Caco-2 (cell line): ENCODE results near the gene MEX3A. TPM values are rescaled to one million over a fixed set of nuclear protein-coding genes. Genes with fewer than 3 reads are reported as not detected.
"Not testable (repeated sequence)": the region's sequence is repeated elsewhere in the genome, so short reads cannot be mapped to it uniquely, and the experiment has no call there.

ENCODE experiments used
- BruUV-seq: library from RNA; stranded (reverse); fragments of 400-500 nt; replicated peaks from 2 replicates; lab custom pipeline; 2021; lab: Mats Ljungman, UMichigan
- CTCF ChIA-PET: fragments of 300-600 bp; sonication (Branson Sonifier 250); formaldehyde crosslinking; loops from one replicate; lab custom pipeline; 2022; ENCODE audit warnings: antibody characterized with exemption; lab: Charles Lee
- POLR2A ChIA-PET: fragments of 300-600 bp; sonication (Branson Sonifier 250); formaldehyde crosslinking; loops from one replicate; lab custom pipeline; 2022; ENCODE audit warnings: antibody characterized with exemption; lab: Charles Lee
- DNase-seq, 2 experiments: peaks; one replicate each; pipeline versions ENCODE4 v3.0.0 to v3.0.0-alpha.2; 2020 to 2022
- H3K27me3 ChIP-seq: replicated peaks from 2 replicates; pipeline ENCODE4 v1.6.0; 2011; ENCODE audit warnings: low read length; ENCODE audit not compliant: control insufficient read depth, insufficient read depth
- H3K36me3 ChIP-seq: 2 replicates; pipeline ENCODE4 v1.5.1; 2011; ENCODE audit warnings: low read length; ENCODE audit not compliant: control insufficient read depth, insufficient read depth
- H3K4me1 ChIP-seq: fragments of 250-450 bp; sonication (Bioruptor Pico); 2 replicates; pipeline ENCODE4 v1.5.1; 2020; ENCODE audit warnings: mild to moderate bottlenecking
- H3K4me3 ChIP-seq: 2 replicates; pipeline ENCODE4 v1.5.1; 2011; ENCODE audit warnings: low read depth, mild to moderate bottlenecking, control low read depth, low read length
- H3K9me3 ChIP-seq: fragments of 250-450 bp; sonication (Bioruptor Pico); 2 replicates; pipeline ENCODE4 v1.5.1; 2020; ENCODE audit warnings: mild to moderate bottlenecking, moderate library complexity
- H3K27ac Mint-ChIP-seq: one replicate; pipeline ENCODE4 v1.8.0; 2022; ENCODE audit warnings: mixed read lengths; ENCODE audit not compliant: unreplicated experiment
- H3K27me3 Mint-ChIP-seq: one replicate; pipeline ENCODE4 v1.8.0; 2022; ENCODE audit warnings: mixed read lengths; ENCODE audit not compliant: insufficient read depth, unreplicated experiment
- H3K36me3 Mint-ChIP-seq: one replicate; pipeline ENCODE4 v1.8.0; 2022; ENCODE audit warnings: mild to moderate bottlenecking, mixed read lengths; ENCODE audit not compliant: insufficient read depth, unreplicated experiment
- H3K4me1 Mint-ChIP-seq: one replicate; pipeline ENCODE4 v1.8.0; 2022; ENCODE audit warnings: low read depth, mixed read lengths; ENCODE audit not compliant: unreplicated experiment
- H3K4me3 Mint-ChIP-seq: one replicate; pipeline ENCODE4 v1.8.0; 2022; ENCODE audit warnings: mild to moderate bottlenecking, moderate library complexity, mixed read lengths; ENCODE audit not compliant: unreplicated experiment
- H3K9me3 Mint-ChIP-seq: one replicate; pipeline ENCODE4 v1.8.0; 2022; ENCODE audit warnings: mixed read lengths; ENCODE audit not compliant: unreplicated experiment
- CTCF ChIP-seq, 2 experiments: fragments of 200-600 bp in 1 of 2; IDR thresholded peaks; 1 replicate in 1 of 2; 2 replicates in 1 of 2; pipeline versions ENCODE4 v1.5.1 to v1.8.0; 2011 to 2022; ENCODE audit warnings: antibody characterized with exemption in 1 of 2, control low read depth in 1 of 2, inconsistent platforms in 1 of 2, low read depth in 1 of 2, low read length in 1 of 2, mild to moderate bottlenecking in 1 of 2, moderate library complexity in 1 of 2; ENCODE audit not compliant: insufficient read depth in 1 of 2, severe bottlenecking in 1 of 2, unreplicated experiment in 1 of 2
- intact Hi-C: fragments of 100-400 bp; cut with micrococcal nuclease; formaldehyde crosslinking; loops from one replicate; pipeline ENCODE4 v1.10.0; 2022; ENCODE audit not compliant: unreplicated experiment
- total RNA-seq: library from RNA; stranded (reverse); gene quantifications from 2 replicates; pipeline ENCODE4 v1.2.3, GENCODE V29; 2022

MEX3A gene
- total RNA-seq, 1 experiment from 2014 or later = 8.9 TPM

- Histone ChIP-seq H3K4me3 (no peak overlapping the region), H3K9me3 (no peaks in the 10 kb centered on the region), H3K27me3 (no peaks in the 10 kb centered on the region), H3K4me1 (no peaks in the 10 kb centered on the region), H3K36me3 (peaks cover 1% of the 10 kb centered on the region; the same call in 1 of the 2 replicates)
- ChIA-PET CTCF (no interaction called here), POLR2A (interaction anchor here (0.9 kb wide), 1 partner anchor 9 kb away, joined by 4 read pairs; no protein-coding TSS in a partner anchor)
- TF ChIP-seq CTCF (IDR thresholded peaks at IDR 0.05; ENCODE audit: insufficient read depth in 1 of 2, low read depth in 1 of 2, low read length in 1 of 2, severe bottlenecking in 1 of 2, unreplicated experiment in 1 of 2) = no peak
- Mint-ChIP-seq H3K27me3 (no peaks in the 10 kb centered on the region), H3K4me3 (no peak overlapping the region), H3K9me3 (no peaks in the 10 kb centered on the region), H3K27ac (no peak overlapping the region), H3K36me3 (peaks cover 35% of the 10 kb centered on the region), H3K4me1 (peaks cover 6% of the 10 kb centered on the region)
- BruUV-seq = TSS peak; percentile 19
- intact Hi-C loops = no loop called here
- DNase-seq = no peak
Observed at GRCh38 chr1:156073740-156074139, 8.5 kb downstream of the MEX3A start.

- ChIA-PET CTCF (no interaction called here), POLR2A (interaction anchor here (0.9 kb wide), 1 partner anchor 9 kb away, joined by 4 read pairs; no protein-coding TSS in a partner anchor)
- Histone ChIP-seq H3K4me1 (no peaks in the 10 kb centered on the region), H3K36me3 (peaks cover 1% of the 10 kb centered on the region; the same call in 1 of the 2 replicates), H3K27me3 (no peaks in the 10 kb centered on the region), H3K4me3 (no peak overlapping the region), H3K9me3 (no peaks in the 10 kb centered on the region)
- Mint-ChIP-seq H3K27ac (no peak overlapping the region), H3K36me3 (peaks cover 41% of the 10 kb centered on the region), H3K4me3 (no peak overlapping the region), H3K9me3 (no peaks in the 10 kb centered on the region), H3K27me3 (no peaks in the 10 kb centered on the region), H3K4me1 (peaks cover 6% of the 10 kb centered on the region)
- no TSS peak for BruUV-seq
- TF ChIP-seq CTCF (IDR thresholded peaks at IDR 0.05; ENCODE audit: insufficient read depth in 1 of 2, low read depth in 1 of 2, low read length in 1 of 2, severe bottlenecking in 1 of 2, unreplicated experiment in 1 of 2) = no peak
- no peak for DNase-seq
- intact Hi-C loops = no loop called here
Observed at GRCh38 chr1:156073110-156073687, 9.1 kb downstream of the MEX3A start.

- POLR2A ChIA-PET = no interaction called here
- H3K4me1 Mint-ChIP-seq = peaks cover 6% of the 10 kb centered on the region
- H3K4me3 ChIP-seq = no peak overlapping the region
- no peaks in the 10 kb centered on the region for H3K9me3 ChIP-seq
- DNase-seq = no peak
- peaks cover 50% of the 10 kb centered on the region for H3K36me3 Mint-ChIP-seq
- H3K27ac Mint-ChIP-seq = no peak overlapping the region
- H3K36me3 ChIP-seq = peaks cover 3% of the 10 kb centered on the region; the same call in 1 of the 2 replicates
- TF ChIP-seq CTCF (IDR thresholded peaks at IDR 0.05; ENCODE audit: insufficient read depth in 1 of 2, low read depth in 1 of 2, low read length in 1 of 2, severe bottlenecking in 1 of 2, unreplicated experiment in 1 of 2) = no peak
- no TSS peak for BruUV-seq
- CTCF ChIA-PET = no interaction called here
- H3K4me3 Mint-ChIP-seq = no peak overlapping the region
- H3K9me3 Mint-ChIP-seq = no peaks in the 10 kb centered on the region
- no peaks in the 10 kb centered on the region for H3K27me3 Mint-ChIP-seq
- intact Hi-C loops = no loop called here
- H3K27me3 ChIP-seq = no peaks in the 10 kb centered on the region
- no peaks in the 10 kb centered on the region for H3K4me1 ChIP-seq
Observed at GRCh38 chr1:156072251-156072650, 10.0 kb downstream of the MEX3A start.

- H3K27me3 Mint-ChIP-seq, DNase-seq, CTCF ChIA-PET, H3K4me3 ChIP-seq, H3K9me3 Mint-ChIP-seq, H3K36me3 ChIP-seq, H3K4me1 ChIP-seq, BruUV-seq, H3K27ac Mint-ChIP-seq, H3K27me3 ChIP-seq, H3K4me1 Mint-ChIP-seq, H3K9me3 ChIP-seq, intact Hi-C loops, H3K4me3 Mint-ChIP-seq: not testable (repeated sequence)
- POLR2A ChIA-PET = interaction anchor here (0.6 kb wide), 1 partner anchor 10 kb away, joined by 3 read pairs; the partner anchor contains the start of gene RAB25
- H3K36me3 Mint-ChIP-seq = peaks cover 59% of the 10 kb centered on the region
Observed at GRCh38 chr1:156071332-156071816, 10.9 kb downstream of the MEX3A start.
